PC-3 (cell line): Measurements from ENCODE around the gene PYGO1. TPM values are rescaled to one million over a fixed set of nuclear protein-coding genes. Genes with fewer than 3 reads are reported as not detected.
A peak's percentile ranks its signal among the peaks of the same experiment; 100 is the strongest.

Experiments
- ATAC-seq: fragments of 200-7000 bp; cut with Tn5 transposase; 2 replicates; pipeline ENCODE4 v1.9.1; 2020; ENCODE audit warnings: mild to moderate bottlenecking, moderate library complexity
- BruUV-seq: library from RNA; stranded (reverse); fragments of 400-500 nt; replicated peaks from 2 replicates; lab custom pipeline; 2021; lab: Mats Ljungman, UMichigan
- CTCF ChIA-PET: fragments of 300-600 bp; sonication (Branson Sonifier 250); formaldehyde crosslinking; loops from one replicate; lab custom pipeline; 2022; ENCODE audit warnings: antibody characterized with exemption; lab: Charles Lee
- POLR2A ChIA-PET: fragments of 300-600 bp; sonication (Branson Sonifier 250); formaldehyde crosslinking; loops from one replicate; lab custom pipeline; 2022; ENCODE audit warnings: antibody characterized with exemption; ENCODE audit not compliant: unreplicated experiment; lab: Charles Lee
- DNase-seq: peaks from one replicate; pipeline ENCODE4 v3.0.0-alpha.2; 2015
- H2AFZ ChIP-seq: fragments of 300-600 bp; sonication (generic); 2 replicates; pipeline ENCODE4 v1.6.0; 2016; ENCODE audit warnings: antibody characterized with exemption, low read length
- H3F3A ChIP-seq: fragments of 300-600 bp; sonication (generic); one replicate; pipeline ENCODE4 v1.6.0; 2017; ENCODE audit warnings: antibody characterized with exemption, low read length, control low read depth, mild to moderate bottlenecking; ENCODE audit not compliant: unreplicated experiment
- H3K27ac ChIP-seq: fragments of 300-600 bp; sonication (generic); 2 replicates; pipeline ENCODE4 v1.5.1; 2016; ENCODE audit warnings: mild to moderate bottlenecking, low read length
- H3K27me3 ChIP-seq: fragments of 300-600 bp; sonication (generic); 2 replicates; pipeline ENCODE4 v1.6.1; 2016; ENCODE audit warnings: low read length, mixed read lengths
- H3K36me3 ChIP-seq: fragments of 300-600 bp; sonication (generic); 2 replicates; pipeline ENCODE4 v1.6.1; 2016; ENCODE audit warnings: low read depth, mixed run types, low read length, mixed read lengths
- H3K4me1 ChIP-seq: fragments of 300-600 bp; sonication (generic); 2 replicates; pipeline ENCODE4 v1.5.1; 2016; ENCODE audit warnings: low read length; ENCODE audit not compliant: insufficient read depth
- H3K4me2 ChIP-seq: fragments of 300-600 bp; sonication (generic); 2 replicates; pipeline ENCODE4 v1.6.0; 2016; ENCODE audit warnings: low read length
- H3K4me3 ChIP-seq: fragments of 300-600 bp; sonication (generic); 2 replicates; pipeline ENCODE4 v1.5.1; 2016; ENCODE audit warnings: mild to moderate bottlenecking, low read length, mixed read lengths
- H3K79me2 ChIP-seq: fragments of 300-600 bp; sonication (generic); 2 replicates; pipeline ENCODE4 v1.6.1; 2017; ENCODE audit warnings: low read length, mixed read lengths
- H3K9ac ChIP-seq: fragments of 300-600 bp; sonication (generic); 2 replicates; pipeline ENCODE4 v1.6.0; 2016; ENCODE audit warnings: mild to moderate bottlenecking, low read length
- H3K9me2 ChIP-seq: fragments of 300-600 bp; sonication (generic); replicated peaks from 2 replicates; pipeline ENCODE4 v1.6.1; 2016; ENCODE audit warnings: mixed run types, low read length, mixed read lengths
- H3K9me3 ChIP-seq: fragments of 300-600 bp; sonication (generic); 2 replicates; pipeline ENCODE4 v1.6.1; 2016; ENCODE audit warnings: low read length, mixed read lengths
- H4K20me1 ChIP-seq: fragments of 300-600 bp; sonication (generic); 2 replicates; pipeline ENCODE4 v1.6.1; 2016; ENCODE audit warnings: low read length, mixed read lengths
- EZH2 ChIP-seq: fragments of 300-600 bp; sonication (generic); IDR thresholded peaks from one replicate; pipeline ENCODE4 v1.6.1; 2017; ENCODE audit warnings: antibody characterized with exemption, mild to moderate bottlenecking, low read length; ENCODE audit not compliant: unreplicated experiment
- EZH2phosphoT487 ChIP-seq: fragments of 300-600 bp; sonication (generic); IDR thresholded peaks from 2 replicates; pipeline ENCODE4 v1.6.1; 2018; ENCODE audit warnings: mild to moderate bottlenecking, antibody characterized with exemption, low read length, borderline replicate concordance
- intact Hi-C: fragments of 100-400 bp; cut with micrococcal nuclease; formaldehyde crosslinking; loops from 2 replicates; pipeline ENCODE4 v1.9.0; 2023
- total RNA-seq: library from RNA; depleted of rRNA; stranded (reverse); fragments of >200 nt; gene quantifications from 2 replicates; pipeline ENCODE4 v1.2.3, GENCODE V29; 2014
- TF ChIP-seq, protein P1 (sequence below): fragments of 300-600 bp; sonication (generic); conservative IDR thresholded peaks from 2 replicates; pipeline ENCODE4 v1.5.1; 2017; ENCODE audit warnings: antibody characterized with exemption, low read depth, mild to moderate bottlenecking, low read length

PYGO1 gene
- total RNA-seq, 1 experiment from 2014 or later: 2.0 TPM

DNA sequence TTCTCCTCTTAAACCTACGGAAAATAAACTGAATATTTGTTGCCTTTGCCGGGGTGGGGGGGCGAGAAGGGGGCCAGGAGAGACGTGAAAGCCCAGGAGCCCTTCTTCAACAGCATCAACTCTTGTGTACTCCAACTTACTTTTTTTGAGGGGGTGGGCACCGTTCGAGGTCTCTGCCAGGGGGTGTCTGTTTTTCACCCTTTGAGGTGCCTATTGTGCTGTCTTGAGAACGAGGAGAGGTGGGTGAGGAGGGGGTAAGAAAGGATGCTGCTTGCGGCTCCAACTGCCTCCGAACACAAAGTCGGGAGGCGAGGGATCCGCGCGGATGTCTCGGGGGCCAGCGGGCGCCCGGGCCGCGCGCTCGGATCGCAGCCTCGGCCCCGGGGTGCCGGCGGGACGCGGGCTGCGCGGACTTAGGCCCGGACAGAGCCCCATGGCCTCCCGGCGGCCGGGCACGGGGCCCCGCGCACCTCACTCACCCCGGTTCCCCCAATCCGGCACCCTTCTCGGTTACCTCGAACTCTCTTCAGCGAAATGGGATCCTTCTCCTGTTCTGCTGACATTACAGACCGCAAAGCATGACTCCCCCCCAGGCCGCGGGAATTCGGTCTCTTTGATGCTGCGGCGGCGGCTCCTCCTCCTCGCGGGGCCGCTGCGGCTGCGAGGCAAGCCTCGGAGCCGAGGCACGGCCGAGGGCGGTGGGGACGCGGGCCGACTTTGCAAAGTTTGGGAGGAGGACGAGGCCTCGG lies 650 bp downstream of the PYGO1 start:
- Histone ChIP-seq H2AFZ (peak overlapping the region; percentile 70), H4K20me1 (no peaks in the 10 kb centered on the region), H3K36me3 (no peaks in the 10 kb centered on the region), H3K4me1 (no peaks in the 10 kb centered on the region), H3K4me3 (peak overlapping the region; percentile 70), H3K79me2 (no peaks in the 10 kb centered on the region), H3K9me3 (no peaks in the 10 kb centered on the region), H3K4me2 (peak overlapping the region; percentile 74), H3K9ac (peak overlapping the region; percentile 37; the same call in 1 of the 2 replicates), H3K9me2 (no peaks in the 10 kb centered on the region), H3K27me3 (peaks cover 37% of the 10 kb centered on the region), H3K27ac (no peak overlapping the region), H3F3A (no peaks in the 10 kb centered on the region)
- DNase-seq (peak; percentile 28), ATAC-seq (peak; percentile 45)
- POLR2A ChIA-PET: no interaction called here
- TF ChIP-seq EZH2phosphoT487 (no peak), EZH2 (peak; percentile 80)
- TF ChIP-seq, protein P1, sequence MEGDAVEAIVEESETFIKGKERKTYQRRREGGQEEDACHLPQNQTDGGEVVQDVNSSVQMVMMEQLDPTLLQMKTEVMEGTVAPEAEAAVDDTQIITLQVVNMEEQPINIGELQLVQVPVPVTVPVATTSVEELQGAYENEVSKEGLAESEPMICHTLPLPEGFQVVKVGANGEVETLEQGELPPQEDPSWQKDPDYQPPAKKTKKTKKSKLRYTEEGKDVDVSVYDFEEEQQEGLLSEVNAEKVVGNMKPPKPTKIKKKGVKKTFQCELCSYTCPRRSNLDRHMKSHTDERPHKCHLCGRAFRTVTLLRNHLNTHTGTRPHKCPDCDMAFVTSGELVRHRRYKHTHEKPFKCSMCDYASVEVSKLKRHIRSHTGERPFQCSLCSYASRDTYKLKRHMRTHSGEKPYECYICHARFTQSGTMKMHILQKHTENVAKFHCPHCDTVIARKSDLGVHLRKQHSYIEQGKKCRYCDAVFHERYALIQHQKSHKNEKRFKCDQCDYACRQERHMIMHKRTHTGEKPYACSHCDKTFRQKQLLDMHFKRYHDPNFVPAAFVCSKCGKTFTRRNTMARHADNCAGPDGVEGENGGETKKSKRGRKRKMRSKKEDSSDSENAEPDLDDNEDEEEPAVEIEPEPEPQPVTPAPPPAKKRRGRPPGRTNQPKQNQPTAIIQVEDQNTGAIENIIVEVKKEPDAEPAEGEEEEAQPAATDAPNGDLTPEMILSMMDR: no peak
- intact Hi-C loops: loop anchor here (5.0 kb wide), 2 partner anchors 40 to 60 kb away; no protein-coding TSS in a partner anchor
- CTCF ChIA-PET: no interaction called here
- BruUV-seq: no TSS peak

- no peak overlapping the region for H3K27ac ChIP-seq
- no peaks in the 10 kb centered on the region for H3K36me3 ChIP-seq
- CTCF ChIA-PET: no interaction called here
- no peaks in the 10 kb centered on the region for H3K4me1 ChIP-seq
- BruUV-seq: TSS peak; percentile 58
- H3K9ac ChIP-seq: no peak overlapping the region
- no peaks in the 10 kb centered on the region for H3K9me3 ChIP-seq
- no peaks in the 10 kb centered on the region for H4K20me1 ChIP-seq
- POLR2A ChIA-PET: no interaction called here
- no peaks in the 10 kb centered on the region for H3F3A ChIP-seq
- H3K27me3 ChIP-seq: peaks cover 37% of the 10 kb centered on the region
- intact Hi-C loops: loop anchor here (5.0 kb wide), 2 partner anchors 40 to 60 kb away; no protein-coding TSS in a partner anchor
- DNase-seq (no peak), ATAC-seq (no peak)
- H2AFZ ChIP-seq: peak overlapping the region; percentile 70; the same call in 1 of the 2 replicates
- TF ChIP-seq EZH2phosphoT487: no peak
- TF ChIP-seq EZH2: no peak
- H3K9me2 ChIP-seq: no peaks in the 10 kb centered on the region
- peak overlapping the region; percentile 74 for H3K4me2 ChIP-seq
- peak overlapping the region; percentile 70 for H3K4me3 ChIP-seq
- H3K79me2 ChIP-seq: no peaks in the 10 kb centered on the region
These were observed 1.3 kb downstream of the PYGO1 start for GRCh38 chr15:55586808-55587207.

DNA sequence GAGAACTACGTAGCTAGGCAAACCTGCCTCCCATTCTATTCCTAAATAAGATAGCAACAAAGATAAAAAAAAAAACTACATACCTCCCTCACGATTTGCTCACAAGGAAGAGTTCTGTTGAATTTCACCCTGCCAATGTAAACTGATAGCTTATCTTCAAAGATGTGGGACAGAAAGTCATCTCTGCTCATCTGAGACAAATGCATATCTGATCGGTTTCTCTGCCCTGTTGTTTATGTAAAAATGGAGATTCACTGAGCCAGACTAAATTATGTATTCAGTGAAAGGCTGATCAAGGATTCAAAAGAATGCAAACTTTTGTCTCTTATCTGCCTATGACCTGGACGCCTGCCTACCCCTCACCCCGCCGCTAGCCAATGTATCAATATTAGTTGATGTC lies 11.2 kb downstream of the PYGO1 start:
- Histone ChIP-seq H3K79me2 (no peaks in the 10 kb centered on the region), H3K4me3 (no peak overlapping the region), H3K9me2 (no peaks in the 10 kb centered on the region), H3K27me3 (peaks cover 7% of the 10 kb centered on the region), H3F3A (no peaks in the 10 kb centered on the region), H3K9ac (no peak overlapping the region), H3K9me3 (no peaks in the 10 kb centered on the region), H2AFZ (no peak overlapping the region), H3K27ac (no peak overlapping the region), H3K36me3 (no peaks in the 10 kb centered on the region), H4K20me1 (no peaks in the 10 kb centered on the region), H3K4me2 (no peak overlapping the region), H3K4me1 (peaks cover 13% of the 10 kb centered on the region)
- CTCF ChIA-PET: no interaction called here
- POLR2A ChIA-PET: no interaction called here
- TF ChIP-seq, protein P1: no peak
- TF ChIP-seq EZH2phosphoT487 (no peak), EZH2 (no peak)
- DNase-seq (no peak), ATAC-seq (no peak)
- intact Hi-C loops: no loop called here
- no TSS peak for BruUV-seq
